ENCODE data around the gene GPRC5A.

- TF ChIP-seq EP300 (IDR thresholded peaks at IDR 0.05): no peak
- no peak for TF ChIP-seq CTCF (IDR thresholded peaks at IDR 0.05)
These were observed 36.1 kb downstream of the GPRC5A start for GRCh38 chr12:12927211-12928079.
